ENCODE data around the gene KCNA3. TPM values are rescaled to one million over a fixed set of nuclear protein-coding genes. Genes with fewer than 3 reads are reported as not detected.

Gene KCNA3
- total and polyA plus RNA-seq, 2 of the 4 experiments (the other 2 are of a cell fraction): under 0.01 to 0.09 TPM

DNA sequence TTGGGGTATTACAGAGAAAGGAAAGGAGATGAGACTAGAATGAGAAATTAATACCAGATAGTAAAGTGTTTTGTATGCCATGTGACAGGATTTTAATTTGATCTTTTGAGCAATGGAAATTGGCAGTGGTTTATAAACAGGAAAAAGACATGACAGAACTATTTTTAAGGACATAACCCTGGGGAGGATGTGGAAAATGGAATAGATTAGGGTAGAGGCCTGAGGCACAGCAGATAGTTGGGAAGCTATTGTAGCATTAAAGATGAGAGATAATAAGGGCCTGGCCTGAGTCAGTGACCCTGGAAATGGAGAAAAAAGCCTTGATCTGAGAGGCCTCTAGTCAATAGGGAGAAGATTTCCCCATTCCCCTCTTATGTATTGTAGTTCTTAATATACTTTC, 22.1 kb upstream of the KCNA3 start:
- in situ Hi-C loops (cut with MboI; ENCODE audit: low sequenced_read_pairs): no loop called here
- no TSS peak for BruUV-seq (replicated peaks)
- no peak overlapping the region for H3K56ac ChIP-seq (ENCODE audit: extremely low read depth, insufficient read depth, low read length)
- H2BK120ac ChIP-seq (ENCODE audit: low read depth, low read length): no peak overlapping the region
- H3K4me1 ChIP-seq (ENCODE audit: control insufficient read depth, insufficient read depth, low read length): no peaks in the 10 kb centered on the region
- H4K8ac ChIP-seq (ENCODE audit: low read depth in 2 of 2, low read length in 2 of 2): no peak overlapping the region
- ChIA-PET CTCF (no interaction called here), POLR2A (ENCODE audit: unreplicated experiment) (no interaction called here)
- H3K4ac ChIP-seq (ENCODE audit: low read depth, low read length): no peak overlapping the region
- H3K14ac ChIP-seq (replicated peaks; ENCODE audit: low read depth, low read length): no peak overlapping the region
- H3K23ac ChIP-seq (ENCODE audit: low read depth, low read length): no peak overlapping the region
- H3K27ac ChIP-seq (ENCODE audit: insufficient read depth, low read length): no peak overlapping the region
- H3K79me1 ChIP-seq (ENCODE audit: low read depth in 1 of 2, low read length in 2 of 2): no peaks in the 10 kb centered on the region
- H3K36me3 ChIP-seq (ENCODE audit: control insufficient read depth, insufficient read depth, low read length): no peaks in the 10 kb centered on the region
- H2AK9ac ChIP-seq (replicated peaks; ENCODE audit: low read depth, low read length, poor library complexity): no peak overlapping the region
- TF ChIP-seq MAZ (IDR thresholded peaks at IDR 0.05; ENCODE audit: borderline replicate concordance, low read depth, low read length): no peak
- TF ChIP-seq, protein P1, sequence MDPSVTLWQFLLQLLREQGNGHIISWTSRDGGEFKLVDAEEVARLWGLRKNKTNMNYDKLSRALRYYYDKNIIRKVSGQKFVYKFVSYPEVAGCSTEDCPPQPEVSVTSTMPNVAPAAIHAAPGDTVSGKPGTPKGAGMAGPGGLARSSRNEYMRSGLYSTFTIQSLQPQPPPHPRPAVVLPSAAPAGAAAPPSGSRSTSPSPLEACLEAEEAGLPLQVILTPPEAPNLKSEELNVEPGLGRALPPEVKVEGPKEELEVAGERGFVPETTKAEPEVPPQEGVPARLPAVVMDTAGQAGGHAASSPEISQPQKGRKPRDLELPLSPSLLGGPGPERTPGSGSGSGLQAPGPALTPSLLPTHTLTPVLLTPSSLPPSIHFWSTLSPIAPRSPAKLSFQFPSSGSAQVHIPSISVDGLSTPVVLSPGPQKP (IDR thresholded peaks at IDR 0.05; ENCODE audit: borderline replicate concordance, low read depth, low read length): no peak
- no peak for TF ChIP-seq SMC3 (IDR thresholded peaks at IDR 0.05; ENCODE audit: low read depth, low read length)
- TF ChIP-seq NFE2L2 (IDR thresholded peaks at IDR 0.05; ENCODE audit: low read depth, low read length): no peak
- no peak for TF ChIP-seq BHLHE40 (IDR thresholded peaks at IDR 0.05; ENCODE audit: low read depth, low read length)
- TF ChIP-seq CHD1 (IDR thresholded peaks at IDR 0.05; ENCODE audit: low read depth, low read length): no peak
- TF ChIP-seq POLR2A (IDR thresholded peaks at IDR 0.05; ENCODE audit: low read depth, low read length): no peak
- no peak for TF ChIP-seq CEBPB (IDR thresholded peaks at IDR 0.05; ENCODE audit: low read depth, low read length)
- no peak for TF ChIP-seq RAD21 (IDR thresholded peaks at IDR 0.05; ENCODE audit: low read length)
- no peak for TF ChIP-seq RFX5 (IDR thresholded peaks at IDR 0.05; ENCODE audit: low read depth, low read length)
- TF ChIP-seq, protein P2, sequence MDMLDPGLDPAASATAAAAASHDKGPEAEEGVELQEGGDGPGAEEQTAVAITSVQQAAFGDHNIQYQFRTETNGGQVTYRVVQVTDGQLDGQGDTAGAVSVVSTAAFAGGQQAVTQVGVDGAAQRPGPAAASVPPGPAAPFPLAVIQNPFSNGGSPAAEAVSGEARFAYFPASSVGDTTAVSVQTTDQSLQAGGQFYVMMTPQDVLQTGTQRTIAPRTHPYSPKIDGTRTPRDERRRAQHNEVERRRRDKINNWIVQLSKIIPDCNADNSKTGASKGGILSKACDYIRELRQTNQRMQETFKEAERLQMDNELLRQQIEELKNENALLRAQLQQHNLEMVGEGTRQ (IDR thresholded peaks at IDR 0.05; ENCODE audit: low read depth, low read length): no peak
- TF ChIP-seq MAFK (IDR thresholded peaks at IDR 0.05; ENCODE audit: low read depth, low read length): no peak
- no peak for TF ChIP-seq MXI1 (IDR thresholded peaks at IDR 0.05; ENCODE audit: borderline replicate concordance, low read depth, low read length)
- H2AK5ac ChIP-seq (ENCODE audit: low read depth, low read length): no peak overlapping the region
- H2BK5ac ChIP-seq (ENCODE audit: low read depth, low read length, poor library complexity, severe bottlenecking): no peak overlapping the region
- no peak overlapping the region for H2BK20ac ChIP-seq (ENCODE audit: low read depth, low read length)
- H2BK15ac ChIP-seq (ENCODE audit: low read depth, low read length): no peak overlapping the region
- no peak overlapping the region for H4K5ac ChIP-seq (ENCODE audit: low read depth, low read length)
- ATAC-seq (ENCODE audit: low read depth) (no peak), DNase-seq (no peak)
- no peaks in the 10 kb centered on the region; the same call in 1 of the 2 replicates for H3K27me3 ChIP-seq (ENCODE audit: control insufficient read depth, insufficient read depth, low read length)
- no peak overlapping the region for H3K4me2 ChIP-seq (ENCODE audit: low read depth, low read length)
- H3K18ac ChIP-seq (ENCODE audit: low read depth, low read length): no peak overlapping the region
- H3K9ac ChIP-seq (ENCODE audit: low read depth, low read length): no peak overlapping the region
- intact Hi-C loops (cut with micrococcal nuclease): no loop called here
- H4K20me1 ChIP-seq (ENCODE audit: insufficient read depth, low read length): no peaks in the 10 kb centered on the region
- H3K9me3 ChIP-seq (ENCODE audit: control insufficient read depth, insufficient read depth, low read length): no peaks in the 10 kb centered on the region
- dilution Hi-C loops (cut with HindIII; ENCODE audit: low sequenced_read_pairs, unreplicated experiment): no loop called here
- no peaks in the 10 kb centered on the region for H3K9me1 ChIP-seq (ENCODE audit: insufficient read depth, low read length)
- H3K4me3 ChIP-seq (ENCODE audit: insufficient read depth, low read depth, low read length): no peak overlapping the region
- H4K91ac ChIP-seq (ENCODE audit: insufficient read depth, low read depth, low read length): no peak overlapping the region
- no peak overlapping the region for H2AFZ ChIP-seq (replicated peaks; ENCODE audit: low read length, poor library complexity)
